Lower leg skin (tissue), 4 donors: ENCODE results near the gene PET100. TPM values are rescaled to one million over a fixed set of nuclear protein-coding genes. Genes with fewer than 3 reads are reported as not detected.

ENCODE experiments used
- DNase-seq, 2 donors: peaks; one replicate each; pipeline ENCODE4 v3.0.0-alpha.2; 2019; ENCODE audit warnings: low spot score in 2 of 2
- H3K4me3 ChIP-seq: fragments of 200-600 bp; sonication (generic); 2 replicates; pipeline ENCODE4 v1.5.1; 2017; ENCODE audit warnings: mild to moderate bottlenecking, low read depth; ENCODE audit not compliant: poor library complexity, severe bottlenecking
- POLR2A ChIP-seq, 2 donors: fragments of 450-650 bp; IDR thresholded peaks; one replicate each; pipeline ENCODE4 v1.6.1; 2016 to 2017; ENCODE audit warnings: antibody characterized with exemption in 2 of 2, mild to moderate bottlenecking in 1 of 2, moderate library complexity in 1 of 2
- WGBS, 2 donors: methylation state at CpG; one replicate each; pipeline ENCODE4 v1.1.5; 2018; 5-methylcytosine and 5-hydroxymethylcytosine counted together
- intact Hi-C: fragments of 100-400 bp; cut with DNase I; formaldehyde crosslinking; loops from one replicate; pipeline ENCODE4 v1.15.0; 2023; ENCODE audit warnings: low total_unique reads
- total RNA-seq, 4 donors: library from RNA; depleted of rRNA; stranded (reverse); fragments of >200 nt; gene quantifications; one replicate each; pipeline ENCODE4 v1.1.0, GENCODE V29; 2016
- TF ChIP-seq, protein P1 (sequence below), 3 donors: fragments of 450-650 bp; IDR thresholded peaks; one replicate each; pipeline ENCODE4 v1.5.1; 2016; ENCODE audit warnings: antibody characterized with exemption in 3 of 3, mild to moderate bottlenecking in 3 of 3, moderate library complexity in 2 of 3

PET100 gene
- total RNA-seq, 4 donors from 2014 or later = 9.0 to 267 (median 19.1) TPM

- DNase-seq = no peak
- intact Hi-C loops = no loop called here
Measured at GRCh38 chr19:7633698-7634097, 4.1 kb downstream of the PET100 start, which contains the start of gene PCP2. Gene PCP2 (minus strand): TSS chr19:7633719. CDS start chr19:7633457, 262 bp downstream.

GRCh38 chr19:7635670-7636069, 6.1 kb downstream of the PET100 start:
- no peak for DNase-seq
- 50 to 57% methylated on average over 6 of the region's 6 CpGs for WGBS, 2 donors
- intact Hi-C loops = no loop called here
- TF ChIP-seq, protein P1, sequence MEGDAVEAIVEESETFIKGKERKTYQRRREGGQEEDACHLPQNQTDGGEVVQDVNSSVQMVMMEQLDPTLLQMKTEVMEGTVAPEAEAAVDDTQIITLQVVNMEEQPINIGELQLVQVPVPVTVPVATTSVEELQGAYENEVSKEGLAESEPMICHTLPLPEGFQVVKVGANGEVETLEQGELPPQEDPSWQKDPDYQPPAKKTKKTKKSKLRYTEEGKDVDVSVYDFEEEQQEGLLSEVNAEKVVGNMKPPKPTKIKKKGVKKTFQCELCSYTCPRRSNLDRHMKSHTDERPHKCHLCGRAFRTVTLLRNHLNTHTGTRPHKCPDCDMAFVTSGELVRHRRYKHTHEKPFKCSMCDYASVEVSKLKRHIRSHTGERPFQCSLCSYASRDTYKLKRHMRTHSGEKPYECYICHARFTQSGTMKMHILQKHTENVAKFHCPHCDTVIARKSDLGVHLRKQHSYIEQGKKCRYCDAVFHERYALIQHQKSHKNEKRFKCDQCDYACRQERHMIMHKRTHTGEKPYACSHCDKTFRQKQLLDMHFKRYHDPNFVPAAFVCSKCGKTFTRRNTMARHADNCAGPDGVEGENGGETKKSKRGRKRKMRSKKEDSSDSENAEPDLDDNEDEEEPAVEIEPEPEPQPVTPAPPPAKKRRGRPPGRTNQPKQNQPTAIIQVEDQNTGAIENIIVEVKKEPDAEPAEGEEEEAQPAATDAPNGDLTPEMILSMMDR (IDR thresholded peaks at IDR 0.05) = no peak
- TF ChIP-seq POLR2A (IDR thresholded peaks at IDR 0.05) = no peak
- no peak overlapping the region for H3K4me3 ChIP-seq

More at GRCh38 chr19:7633698-7634097, 4.1 kb downstream of the PET100 start, which contains the start of gene PCP2:
- WGBS, 2 donors = 0 to 38% methylated on average over 1 to 2 of the region's 2 CpGs
- TF ChIP-seq POLR2A (IDR thresholded peaks at IDR 0.05) = no peak
- TF ChIP-seq, protein P1 (IDR thresholded peaks at IDR 0.05) = no peak
- H3K4me3 ChIP-seq = no peak within 1 kb of the TSS

DNA sequence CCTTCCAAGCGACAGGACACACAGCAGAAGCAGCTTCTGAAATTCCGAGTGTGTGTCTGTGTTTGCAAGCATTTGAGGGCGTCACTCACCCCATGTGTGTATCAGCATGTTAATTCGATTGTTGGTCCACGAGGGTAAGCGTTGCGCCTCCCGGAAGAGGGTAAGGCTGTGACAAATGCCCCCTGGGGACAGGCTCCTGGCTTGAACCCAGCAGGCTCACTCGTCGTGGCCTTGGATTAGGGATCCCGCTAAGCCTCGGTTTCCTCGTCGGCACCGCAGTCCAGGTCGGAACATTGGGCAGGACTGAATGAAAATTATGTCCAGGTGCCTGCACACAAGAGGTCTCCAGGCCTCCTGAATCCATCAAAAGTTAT, 6.7 kb downstream of the PET100 start:
- WGBS, 2 donors = 49 to 50% methylated on average over 16 of the region's 16 CpGs
- DNase-seq = no peak
- intact Hi-C loops = no loop called here
- TF ChIP-seq, protein P1 (IDR thresholded peaks at IDR 0.05) = no peak
- TF ChIP-seq POLR2A (IDR thresholded peaks at IDR 0.05) = no peak
- no peak overlapping the region for H3K4me3 ChIP-seq

DNA sequence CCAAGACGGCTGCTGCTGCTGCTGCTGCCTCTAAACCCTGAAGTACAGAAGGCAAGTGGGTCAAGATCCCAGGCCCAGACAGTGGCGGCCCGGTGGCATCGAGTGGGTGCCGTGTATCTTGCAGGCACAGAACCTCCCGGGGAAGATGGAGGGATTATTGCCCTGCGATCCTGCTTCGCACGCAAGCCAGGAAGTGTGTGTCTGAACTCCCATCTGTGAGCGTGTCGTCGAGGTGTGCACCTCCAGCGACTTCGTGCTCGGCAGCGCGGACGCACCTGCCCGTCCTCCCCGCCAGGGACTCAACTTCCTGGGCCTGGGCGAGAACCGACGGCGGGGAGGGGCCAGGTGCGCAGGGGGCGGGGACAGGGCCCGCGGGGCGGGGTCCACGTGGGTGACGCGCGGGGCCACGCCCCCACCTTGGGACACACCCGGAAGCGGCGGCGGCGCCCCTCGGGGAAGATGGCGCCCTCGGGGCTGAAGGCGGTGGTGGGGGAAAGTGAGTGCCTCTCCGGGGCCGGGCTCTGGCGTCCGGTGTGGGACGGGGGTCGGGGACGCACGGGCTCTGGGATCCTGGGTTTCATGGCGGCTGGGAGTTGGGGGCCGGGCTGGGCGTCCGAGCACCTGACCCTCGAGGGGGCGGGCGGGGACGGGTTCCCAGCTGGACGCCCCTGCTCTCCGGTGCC, 7.2 kb downstream of the PET100 start, which contains the start of gene STXBP2:
STXBP2 (plus strand) TSS at position 420 of the 683 bp plus-strand sequence; CDS start at position 460, 40 bp downstream.
- peak; percentile 70 to 95 for DNase-seq
- WGBS, 2 donors = 5 to 9% methylated on average over 17 to 45 of the region's 61 CpGs
- intact Hi-C loops = no loop called here
- H3K4me3 ChIP-seq = peak within 1 kb of the TSS; percentile 29
- TF ChIP-seq POLR2A (IDR thresholded peaks at IDR 0.05) = no peak
- TF ChIP-seq, protein P1 (IDR thresholded peaks at IDR 0.05) = no peak

- intact Hi-C loops = no loop called here
- TF ChIP-seq, protein P1 (IDR thresholded peaks at IDR 0.05) = no peak
- TF ChIP-seq POLR2A (IDR thresholded peaks at IDR 0.05) = no peak
- DNase-seq = no peak
- H3K4me3 ChIP-seq = peak overlapping the region; percentile 29
- WGBS, 2 donors = 38 to 45% methylated on average over 27 to 30 of the region's 30 CpGs
Measured at GRCh38 chr19:7637374-7638256, 8.0 kb downstream of the PET100 start.
